Measurements from ENCODE around the gene CDH24.

DNA sequence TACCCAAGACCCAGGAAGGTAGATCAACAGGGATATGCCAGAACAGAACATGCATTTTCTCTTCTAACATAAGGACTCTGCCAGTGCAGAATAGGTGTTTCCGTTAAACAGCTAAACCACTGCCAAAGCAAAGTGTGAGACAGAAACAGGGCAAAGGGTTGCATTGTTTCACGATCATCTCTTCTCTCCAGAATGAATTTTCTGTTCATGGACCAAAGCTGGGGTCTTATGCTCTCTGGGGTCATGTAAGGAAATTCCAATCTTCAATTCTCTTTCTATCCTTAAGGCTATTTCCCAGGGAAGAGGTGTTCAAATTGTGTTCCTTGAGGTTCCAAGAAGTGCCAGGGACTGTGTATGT lies 33.5 kb downstream of the CDH24 start:
- TF ChIP-seq, protein P1, sequence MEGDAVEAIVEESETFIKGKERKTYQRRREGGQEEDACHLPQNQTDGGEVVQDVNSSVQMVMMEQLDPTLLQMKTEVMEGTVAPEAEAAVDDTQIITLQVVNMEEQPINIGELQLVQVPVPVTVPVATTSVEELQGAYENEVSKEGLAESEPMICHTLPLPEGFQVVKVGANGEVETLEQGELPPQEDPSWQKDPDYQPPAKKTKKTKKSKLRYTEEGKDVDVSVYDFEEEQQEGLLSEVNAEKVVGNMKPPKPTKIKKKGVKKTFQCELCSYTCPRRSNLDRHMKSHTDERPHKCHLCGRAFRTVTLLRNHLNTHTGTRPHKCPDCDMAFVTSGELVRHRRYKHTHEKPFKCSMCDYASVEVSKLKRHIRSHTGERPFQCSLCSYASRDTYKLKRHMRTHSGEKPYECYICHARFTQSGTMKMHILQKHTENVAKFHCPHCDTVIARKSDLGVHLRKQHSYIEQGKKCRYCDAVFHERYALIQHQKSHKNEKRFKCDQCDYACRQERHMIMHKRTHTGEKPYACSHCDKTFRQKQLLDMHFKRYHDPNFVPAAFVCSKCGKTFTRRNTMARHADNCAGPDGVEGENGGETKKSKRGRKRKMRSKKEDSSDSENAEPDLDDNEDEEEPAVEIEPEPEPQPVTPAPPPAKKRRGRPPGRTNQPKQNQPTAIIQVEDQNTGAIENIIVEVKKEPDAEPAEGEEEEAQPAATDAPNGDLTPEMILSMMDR (conservative IDR thresholded peaks at IDR 0.05; ENCODE audit: low read length) = no peak
- TF ChIP-seq EZH2phosphoT487 (IDR thresholded peaks at IDR 0.05; ENCODE audit: borderline replicate concordance, low read depth, low read length) = no peak

All from OCI-LY7 (cell line).